ENCODE data around the gene COBLL1. TPM values are rescaled to one million over a fixed set of nuclear protein-coding genes. Genes with fewer than 3 reads are reported as not detected.

The COBLL1 gene
- total RNA-seq, 2 donors from 2014 or later = 16.5 to 17.3 TPM

GRCh38 chr2:164747140-164747539 lies 94.5 kb downstream of the COBLL1 start:
- no peaks in the 10 kb centered on the region for H3K4me1 ChIP-seq (ENCODE audit: control insufficient read depth, insufficient read depth, low read length)
- Mint-ChIP-seq H3K27ac (no peak overlapping the region), H3K4me3 (no peak overlapping the region), H3K4me1 (peaks cover 26% of the 10 kb centered on the region), H3K9me3 (no peaks in the 10 kb centered on the region), H3K27me3 (ENCODE audit: insufficient read depth) (no peaks in the 10 kb centered on the region), H3K36me3 (ENCODE audit: low read depth) (no peaks in the 10 kb centered on the region)
- no peaks in the 10 kb centered on the region for H3K27me3 ChIP-seq (ENCODE audit: control insufficient read depth, insufficient read depth, low read length, poor library complexity, severe bottlenecking)
- no peak overlapping the region for H3K4me3 ChIP-seq (ENCODE audit: low read length)
- WGBS, 2 experiments (ENCODE audit: insufficient coverage in 1 of 2, insufficient read length in 1 of 2) = 94 to 100% methylated on average over 1 of the region's 1 CpG
- no peak for DNase-seq
- no peak for TF ChIP-seq CTCF (conservative IDR thresholded peaks at IDR 0.05)
- no peak overlapping the region for H3K27ac ChIP-seq (ENCODE audit: low read depth, low read length)
- H3K9ac ChIP-seq (ENCODE audit: extremely low read depth, low read length, poor library complexity, severe bottlenecking) = no peak overlapping the region
- H3K9me3 ChIP-seq (ENCODE audit: control insufficient read depth, low read length) = no peaks in the 10 kb centered on the region
- H3K36me3 ChIP-seq (ENCODE audit: control insufficient read depth, insufficient read depth, low read length) = no peaks in the 10 kb centered on the region

DNA sequence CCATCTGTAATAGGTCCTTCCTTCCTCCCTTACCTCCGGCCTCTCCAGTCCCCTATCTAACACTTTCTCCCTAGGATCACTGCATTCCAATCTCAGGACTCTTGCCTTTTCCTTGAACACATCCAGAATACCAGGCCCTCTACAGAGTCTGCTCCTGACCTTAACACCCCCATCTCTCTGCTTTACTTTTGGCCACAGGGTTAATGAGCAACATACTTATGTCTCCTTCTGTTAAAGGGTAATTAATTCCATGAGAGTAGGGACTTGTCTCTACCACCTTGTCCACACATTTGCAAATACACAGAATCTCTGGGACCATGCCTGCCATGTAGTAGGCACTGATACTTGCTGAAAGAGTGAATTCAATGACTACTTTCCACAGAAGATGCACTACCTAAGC lies 94.9 kb downstream of the COBLL1 start:
- H3K9me3 Mint-ChIP-seq = no peaks in the 10 kb centered on the region
- no peak overlapping the region for H3K27ac ChIP-seq (ENCODE audit: low read depth, low read length)
- no peaks in the 10 kb centered on the region for H3K36me3 Mint-ChIP-seq (ENCODE audit: low read depth)
- no peak overlapping the region for H3K27ac Mint-ChIP-seq
- H3K9me3 ChIP-seq (ENCODE audit: control insufficient read depth, low read length) = no peaks in the 10 kb centered on the region
- no peak overlapping the region for H3K4me3 Mint-ChIP-seq
- no peaks in the 10 kb centered on the region for H3K36me3 ChIP-seq (ENCODE audit: control insufficient read depth, insufficient read depth, low read length)
- TF ChIP-seq CTCF (conservative IDR thresholded peaks at IDR 0.05) = no peak
- no peak overlapping the region for H3K4me3 ChIP-seq (ENCODE audit: low read length)
- H3K9ac ChIP-seq (ENCODE audit: extremely low read depth, low read length, poor library complexity, severe bottlenecking) = no peak overlapping the region
- H3K27me3 ChIP-seq (ENCODE audit: control insufficient read depth, insufficient read depth, low read length, poor library complexity, severe bottlenecking) = no peaks in the 10 kb centered on the region
- H3K27me3 Mint-ChIP-seq (ENCODE audit: insufficient read depth) = no peaks in the 10 kb centered on the region
- H3K4me1 Mint-ChIP-seq = peaks cover 26% of the 10 kb centered on the region
- H3K4me1 ChIP-seq (ENCODE audit: control insufficient read depth, insufficient read depth, low read length) = no peaks in the 10 kb centered on the region
- no peak for DNase-seq
- WGBS, 2 experiments (ENCODE audit: insufficient coverage in 1 of 2, insufficient read length in 1 of 2) = 85 to 86% methylated on average over 1 of the region's 1 CpG

DNA sequence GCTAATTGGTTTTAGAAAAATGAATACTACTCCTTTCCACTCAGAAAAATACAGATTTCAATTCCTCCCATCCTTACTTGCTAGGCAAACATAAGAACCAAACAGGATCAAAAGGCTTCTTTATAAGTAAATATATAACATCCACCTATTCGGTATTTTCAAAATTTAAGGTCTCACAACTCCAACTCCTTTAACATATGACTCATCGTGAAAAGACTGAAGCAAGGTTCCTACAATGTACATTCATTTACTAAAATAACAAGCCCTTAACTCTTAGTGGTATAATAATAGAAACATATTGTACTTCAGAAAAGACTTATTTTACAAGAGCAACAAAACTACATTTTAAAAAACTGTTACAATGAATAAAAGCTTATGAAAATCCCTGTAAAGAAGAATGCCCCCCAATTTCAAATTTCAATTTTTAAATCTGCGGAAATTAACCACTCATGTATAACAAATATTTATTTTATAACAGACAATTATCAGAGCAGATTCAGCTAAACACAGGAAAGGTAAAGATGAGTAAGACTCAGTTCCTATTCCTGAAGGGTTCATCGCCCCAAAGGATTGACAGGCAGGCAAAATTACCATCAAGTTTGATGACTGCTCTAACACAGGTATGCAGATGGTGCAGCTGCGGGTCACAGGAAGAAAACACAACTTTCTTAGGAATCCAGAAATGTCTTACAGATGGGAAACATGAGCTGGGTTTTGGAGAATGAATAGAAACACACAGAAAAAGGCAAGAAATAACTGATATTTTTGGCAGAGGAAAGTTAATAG lies 96.4 kb downstream of the COBLL1 start:
- Mint-ChIP-seq H3K36me3 (ENCODE audit: low read depth) (no peaks in the 10 kb centered on the region), H3K4me3 (no peak overlapping the region), H3K27ac (no peak overlapping the region), H3K9me3 (no peaks in the 10 kb centered on the region), H3K4me1 (peaks cover 28% of the 10 kb centered on the region), H3K27me3 (ENCODE audit: insufficient read depth) (no peaks in the 10 kb centered on the region)
- Histone ChIP-seq H3K9ac (ENCODE audit: extremely low read depth, low read length, poor library complexity, severe bottlenecking) (no peak overlapping the region), H3K4me1 (ENCODE audit: control insufficient read depth, insufficient read depth, low read length) (peaks cover 2% of the 10 kb centered on the region), H3K36me3 (ENCODE audit: control insufficient read depth, insufficient read depth, low read length) (no peaks in the 10 kb centered on the region), H3K27me3 (ENCODE audit: control insufficient read depth, insufficient read depth, low read length, poor library complexity, severe bottlenecking) (no peaks in the 10 kb centered on the region), H3K27ac (ENCODE audit: low read depth, low read length) (no peak overlapping the region), H3K4me3 (ENCODE audit: low read length) (no peak overlapping the region), H3K9me3 (ENCODE audit: control insufficient read depth, low read length) (no peaks in the 10 kb centered on the region)
- no peak for TF ChIP-seq CTCF (conservative IDR thresholded peaks at IDR 0.05)
- 91 to 93% methylated on average over 3 to 5 of the region's 5 CpGs for WGBS, 2 experiments (ENCODE audit: insufficient coverage in 1 of 2, insufficient read length in 1 of 2)
- DNase-seq = no peak

Measured in endodermal cell (in vitro differentiated cells).